Gastroesophageal sphincter (tissue), 3 donors: ENCODE results near the gene CATSPER4.

Experiments used
- POLR2A ChIP-seq, 2 donors: fragments of 450-650 bp; IDR thresholded peaks; one replicate each; pipeline ENCODE4 v1.6.1; 2017; ENCODE audit warnings: antibody characterized with exemption in 2 of 2, mild to moderate bottlenecking in 2 of 2, moderate library complexity in 1 of 2
- TF ChIP-seq, protein P1 (sequence below), 4 experiments: fragments of 200-600 bp in 2 of 4; fragments of 450-650 bp in 2 of 4; sonication (generic) in 1 of 4; IDR thresholded peaks; one replicate each; pipeline ENCODE4 v1.5.1; 2017 to 2019; ENCODE audit warnings: antibody characterized with exemption in 4 of 4, mild to moderate bottlenecking in 2 of 4, moderate library complexity in 2 of 4

DNA sequence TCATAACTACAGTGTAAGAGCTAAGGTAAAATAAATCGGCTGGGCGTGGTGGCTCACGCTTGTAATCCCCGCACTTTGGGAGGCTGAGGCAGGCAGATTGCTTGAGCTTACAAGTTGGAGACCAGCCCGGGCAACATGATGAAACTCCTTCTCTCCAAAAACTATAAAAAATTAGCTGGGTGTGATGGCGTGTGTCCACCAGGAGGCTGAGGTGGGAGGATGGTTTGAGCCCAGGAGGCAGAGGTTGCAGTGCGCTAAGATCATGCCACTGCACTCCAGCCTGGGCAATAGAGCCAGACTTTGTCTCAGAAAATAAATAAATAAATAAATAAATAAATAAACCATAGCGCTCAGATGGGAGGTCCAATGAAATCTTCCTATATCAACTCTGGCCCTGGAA lies 48.2 kb upstream of the CATSPER4 start:
- TF ChIP-seq, protein P1, sequence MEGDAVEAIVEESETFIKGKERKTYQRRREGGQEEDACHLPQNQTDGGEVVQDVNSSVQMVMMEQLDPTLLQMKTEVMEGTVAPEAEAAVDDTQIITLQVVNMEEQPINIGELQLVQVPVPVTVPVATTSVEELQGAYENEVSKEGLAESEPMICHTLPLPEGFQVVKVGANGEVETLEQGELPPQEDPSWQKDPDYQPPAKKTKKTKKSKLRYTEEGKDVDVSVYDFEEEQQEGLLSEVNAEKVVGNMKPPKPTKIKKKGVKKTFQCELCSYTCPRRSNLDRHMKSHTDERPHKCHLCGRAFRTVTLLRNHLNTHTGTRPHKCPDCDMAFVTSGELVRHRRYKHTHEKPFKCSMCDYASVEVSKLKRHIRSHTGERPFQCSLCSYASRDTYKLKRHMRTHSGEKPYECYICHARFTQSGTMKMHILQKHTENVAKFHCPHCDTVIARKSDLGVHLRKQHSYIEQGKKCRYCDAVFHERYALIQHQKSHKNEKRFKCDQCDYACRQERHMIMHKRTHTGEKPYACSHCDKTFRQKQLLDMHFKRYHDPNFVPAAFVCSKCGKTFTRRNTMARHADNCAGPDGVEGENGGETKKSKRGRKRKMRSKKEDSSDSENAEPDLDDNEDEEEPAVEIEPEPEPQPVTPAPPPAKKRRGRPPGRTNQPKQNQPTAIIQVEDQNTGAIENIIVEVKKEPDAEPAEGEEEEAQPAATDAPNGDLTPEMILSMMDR (IDR thresholded peaks at IDR 0.05) = no peak
- no peak for TF ChIP-seq POLR2A (IDR thresholded peaks at IDR 0.05)
